OCI-LY1 (cell line): Measurements from ENCODE around the gene PHKB.

ENCODE experiments used
- CTCF ChIP-seq: fragments of 200-600 bp; sonication (generic), shearing (Covaris generic); IDR thresholded peaks from 2 replicates; pipeline ENCODE4 v1.5.1; 2017; ENCODE audit warnings: mild to moderate bottlenecking, antibody characterized with exemption, low read length, moderate library complexity, mixed read lengths
- EZH2 ChIP-seq: fragments of 200-600 bp; sonication (generic), shearing (Covaris generic); IDR thresholded peaks from 2 replicates; pipeline ENCODE4 v1.8.0; 2017; ENCODE audit warnings: borderline replicate concordance, mixed run types, mild to moderate bottlenecking, antibody characterized with exemption, low read length, moderate library complexity, mixed read lengths

DNA sequence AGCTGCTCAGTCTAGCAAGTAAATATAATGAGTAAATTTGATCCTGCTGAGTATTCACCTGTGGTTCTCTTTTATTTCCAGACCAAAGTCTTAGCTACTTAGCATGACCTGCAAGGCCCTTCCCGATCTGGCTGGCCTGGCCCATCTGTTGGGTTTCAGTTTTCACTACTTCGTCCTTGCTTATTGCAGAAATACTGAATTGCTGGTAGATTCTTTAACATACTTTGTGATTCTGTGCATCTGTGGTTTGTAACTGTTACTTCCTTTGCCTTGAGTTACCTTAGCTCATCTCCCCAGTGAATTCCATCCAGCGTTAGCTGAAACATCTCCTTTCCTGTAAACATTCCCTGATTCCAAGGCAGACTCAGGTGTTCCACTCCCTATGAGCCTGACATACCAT is 131.1 kb downstream of the PHKB start:
- TF ChIP-seq CTCF = no peak
- TF ChIP-seq EZH2 = no peak
